Common myeloid progenitor, CD34-positive (primary cell): ENCODE results near the gene TNS1.

Source experiments
- CTCF ChIA-PET: fragments of 350-600 bp; sonication (Branson Sonifier 250); formaldehyde crosslinking; loops from one replicate; lab custom pipeline; 2021; ENCODE audit warnings: antibody characterized with exemption; lab: Charles Lee
- POLR2A ChIA-PET: fragments of 350-600 bp; sonication (Branson Sonifier 250); formaldehyde crosslinking; loops from one replicate; lab custom pipeline; 2021; ENCODE audit warnings: antibody characterized with exemption; lab: Charles Lee
- DNase-seq, 3 donors: peaks; one replicate each; pipeline versions ENCODE4 v3.0.0 to v3.0.0-alpha.2; 2013
- H3K27ac ChIP-seq, 2 experiments: 1 replicate in 1 of 2; 2 replicates in 1 of 2; pipeline ENCODE4 v1.7.0; 2013; ENCODE audit warnings: inconsistent platforms in 2 of 2, low read length in 2 of 2, mild to moderate bottlenecking in 2 of 2, low read depth in 1 of 2, moderate library complexity in 1 of 2; ENCODE audit not compliant: severe bottlenecking in 2 of 2, insufficient read depth in 1 of 2, poor library complexity in 1 of 2
- H3K27me3 ChIP-seq, 5 experiments: replicated peaks in 2 of 5; 1 replicate in 3 of 5; 2 replicates in 2 of 5; pipeline versions ENCODE4 v1.6.1 to v1.7.0; 2013; ENCODE audit warnings: low read length in 4 of 5, mild to moderate bottlenecking in 2 of 5, moderate library complexity in 2 of 5, inconsistent platforms in 1 of 5; ENCODE audit not compliant: insufficient read depth in 5 of 5, control insufficient read depth in 4 of 5
- H3K36me3 ChIP-seq, 4 experiments: 1 replicate in 2 of 4; 2 replicates in 2 of 4; pipeline versions ENCODE4 v1.6.1 to v1.7.0; 2013; ENCODE audit warnings: low read length in 3 of 4, control low read depth in 1 of 4, mild to moderate bottlenecking in 1 of 4; ENCODE audit not compliant: control insufficient read depth in 4 of 4, insufficient read depth in 4 of 4
- H3K4me1 ChIP-seq, 4 experiments: 1 replicate in 3 of 4; 2 replicates in 1 of 4; pipeline versions ENCODE4 v1.6.1 to v1.7.1; 2013; ENCODE audit warnings: low read length in 3 of 4, mild to moderate bottlenecking in 3 of 4, control low read depth in 1 of 4, inconsistent platforms in 1 of 4, moderate library complexity in 1 of 4; ENCODE audit not compliant: control insufficient read depth in 4 of 4, insufficient read depth in 4 of 4; ENCODE audit errors: control extremely low read depth in 1 of 4
- H3K4me3 ChIP-seq, 7 experiments: 1 replicate in 4 of 7; 2 replicates in 3 of 7; pipeline versions ENCODE4 v1.5.1 to v1.7.0; 2013; ENCODE audit warnings: mild to moderate bottlenecking in 7 of 7, low read length in 6 of 7, moderate library complexity in 6 of 7, inconsistent platforms in 2 of 7, low read depth in 2 of 7, control low read depth in 1 of 7; ENCODE audit not compliant: insufficient read depth in 4 of 7, control insufficient read depth in 1 of 7; ENCODE audit errors: extremely low read depth in 1 of 7
- H3K9me3 ChIP-seq, 5 experiments: 1 replicate in 4 of 5; 2 replicates in 1 of 5; pipeline versions ENCODE4 v1.6.1 to v1.7.1; 2013; ENCODE audit warnings: low read length in 4 of 5, mild to moderate bottlenecking in 2 of 5, inconsistent platforms in 1 of 5, low read depth in 1 of 5, moderate library complexity in 1 of 5; ENCODE audit not compliant: control insufficient read depth in 4 of 5, insufficient read depth in 2 of 5; ENCODE audit errors: control extremely low read depth in 1 of 5
- WGBS: methylation state at CpG from one replicate; pipeline ENCODE4 v1.1.5; 2013; ENCODE audit not compliant: insufficient coverage; 5-methylcytosine and 5-hydroxymethylcytosine counted together

Gene TNS1

GRCh38 chr2:217859926-217860325 lies 142.9 kb downstream of the TNS1 start:
- Histone ChIP-seq H3K4me1 (no peaks in the 10 kb centered on the region), H3K27me3 (no peaks in the 10 kb centered on the region), H3K9me3 (no peaks in the 10 kb centered on the region), H3K36me3 (peaks cover 0 to 30% (median 4%) of the 10 kb centered on the region in 4 experiments), H3K4me3 (no peak overlapping the region), H3K27ac (no peak overlapping the region)
- POLR2A ChIA-PET, result no interaction called here
- CTCF ChIA-PET, result interaction anchor here (1.0 to 1.6 kb wide), 2 partner anchors 10 to 69 kb away, joined by 3 read pairs; no protein-coding TSS in a partner anchor
- DNase-seq, result no peak
- 100% methylated on average over 3 of the region's 5 CpGs for WGBS

- peak in 2 of 3 donors; percentile 7 for DNase-seq
- Histone ChIP-seq H3K4me1 (no peaks in the 10 kb centered on the region), H3K27me3 (no peaks in the 10 kb centered on the region), H3K9me3 (no peaks in the 10 kb centered on the region), H3K36me3 (peaks cover 0 to 26% (median 6%) of the 10 kb centered on the region in 4 experiments), H3K27ac (no peak overlapping the region), H3K4me3 (no peak overlapping the region)
- CTCF ChIA-PET, result interaction anchor here (1.0 to 3.0 kb wide), 3 partner anchors 9 to 69 kb away, joined by 3 to 15 read pairs (median 5); no protein-coding TSS in a partner anchor
- 82% methylated on average over 5 of the region's 11 CpGs for WGBS
- POLR2A ChIA-PET, result interaction anchor here (0.7 kb wide), 1 partner anchor 29 kb away, joined by 3 read pairs; no protein-coding TSS in a partner anchor
These were observed 144.0 kb downstream of the TNS1 start for GRCh38 chr2:217858519-217859491.

GRCh38 chr2:217857624-217858506 lies 144.9 kb downstream of the TNS1 start:
- Histone ChIP-seq H3K4me3 (no peak overlapping the region), H3K36me3 (peaks cover 0 to 25% (median 6%) of the 10 kb centered on the region in 4 experiments), H3K27me3 (no peaks in the 10 kb centered on the region), H3K4me1 (no peaks in the 10 kb centered on the region), H3K9me3 (no peaks in the 10 kb centered on the region), H3K27ac (no peak overlapping the region)
- CTCF ChIA-PET, result interaction anchor here (1.3 to 3.1 kb wide), 6 partner anchors 12 to 130 kb away, joined by 3 to 15 read pairs (median 4); no protein-coding TSS in a partner anchor
- no peak for DNase-seq
- POLR2A ChIA-PET, result interaction anchor here (0.7 to 0.8 kb wide), 2 partner anchors 28 to 30 kb away, joined by 3 read pairs; no protein-coding TSS in a partner anchor
- 96% methylated on average over 10 of the region's 20 CpGs for WGBS

DNA sequence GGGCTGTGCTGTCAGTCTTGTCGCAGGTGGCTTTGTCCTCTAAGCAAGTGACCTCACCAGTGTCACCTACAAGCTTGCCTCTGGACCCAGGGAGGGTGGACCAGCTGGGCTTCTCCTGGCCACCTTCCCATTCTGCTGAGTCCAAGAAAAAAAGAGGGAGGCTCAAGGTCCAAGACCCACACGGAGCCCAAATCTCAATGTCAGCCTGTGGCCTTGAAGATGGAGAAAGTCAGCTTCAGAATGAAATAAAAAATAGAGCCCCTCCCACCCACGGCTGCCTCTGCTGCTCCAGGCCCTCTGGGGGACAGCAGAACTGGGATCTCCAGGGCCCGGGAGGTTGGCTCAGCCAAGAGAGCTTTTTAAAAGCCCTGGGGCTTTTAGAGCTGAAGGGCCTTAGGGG lies 145.9 kb downstream of the TNS1 start:
- peaks cover 0 to 22% (median 6%) of the 10 kb centered on the region in 4 experiments for H3K36me3 ChIP-seq
- ChIA-PET POLR2A (no interaction called here), CTCF (interaction anchor here (1.3 to 3.1 kb wide), 5 partner anchors 13 to 131 kb away, joined by 3 to 15 read pairs (median 4); no protein-coding TSS in a partner anchor)
- H3K4me1 ChIP-seq, result no peaks in the 10 kb centered on the region
- 87% methylated on average over 3 of the region's 4 CpGs for WGBS
- no peaks in the 10 kb centered on the region for H3K9me3 ChIP-seq
- no peak for DNase-seq
- no peaks in the 10 kb centered on the region for H3K27me3 ChIP-seq
- no peak overlapping the region for H3K4me3 ChIP-seq
- no peak overlapping the region for H3K27ac ChIP-seq

DNA sequence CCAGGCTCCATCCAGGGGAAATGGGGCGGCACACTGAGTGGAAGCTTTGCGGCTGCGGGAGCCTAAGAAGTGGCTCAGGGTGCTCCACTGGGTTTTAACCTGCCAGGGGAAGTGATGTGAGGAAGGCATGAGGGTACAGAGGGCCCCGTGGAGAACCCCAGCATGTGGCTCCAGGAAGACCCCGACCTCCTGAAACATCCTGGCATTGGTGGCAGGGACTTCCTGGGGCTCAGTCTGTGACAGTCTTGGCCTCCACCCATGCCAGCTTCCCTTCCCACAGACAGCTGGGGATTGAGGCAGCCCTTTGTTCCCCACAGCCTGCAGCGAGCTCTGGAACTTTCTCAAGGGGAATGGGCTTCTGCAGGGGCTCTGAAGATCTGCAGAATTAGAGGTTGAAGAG lies 146.6 kb downstream of the TNS1 start:
- ChIA-PET POLR2A (no interaction called here), CTCF (interaction anchor here (1.6 to 3.1 kb wide), 3 partner anchors 13 to 66 kb away, joined by 4 to 15 read pairs (median 11); no protein-coding TSS in a partner anchor)
- H3K9me3 ChIP-seq, result no peaks in the 10 kb centered on the region
- peaks cover 0 to 5% (median 1%) of the 10 kb centered on the region in 4 experiments for H3K4me1 ChIP-seq
- 83% methylated on average over 6 of the region's 6 CpGs for WGBS
- no peak for DNase-seq
- no peaks in the 10 kb centered on the region for H3K27me3 ChIP-seq
- no peak overlapping the region for H3K4me3 ChIP-seq
- H3K36me3 ChIP-seq, result peaks cover 0 to 22% (median 4%) of the 10 kb centered on the region in 4 experiments
- no peak overlapping the region for H3K27ac ChIP-seq

GRCh38 chr2:217854684-217855420 lies 147.9 kb downstream of the TNS1 start:
- H3K4me1 ChIP-seq, result peaks cover 0 to 10% (median 4%) of the 10 kb centered on the region in 4 experiments
- 98% methylated on average over 4 of the region's 7 CpGs for WGBS
- H3K4me3 ChIP-seq, result no peak overlapping the region
- H3K27me3 ChIP-seq, result no peaks in the 10 kb centered on the region
- ChIA-PET POLR2A (no interaction called here), CTCF (interaction anchor here (1.0 to 3.1 kb wide), 3 partner anchors 15 to 32 kb away, joined by 3 to 11 read pairs (median 7); no protein-coding TSS in a partner anchor)
- H3K9me3 ChIP-seq, result no peaks in the 10 kb centered on the region
- no peak for DNase-seq
- no peak overlapping the region for H3K27ac ChIP-seq
- peaks cover 0 to 18% (median 4%) of the 10 kb centered on the region in 4 experiments for H3K36me3 ChIP-seq
